Gastrocnemius medialis (tissue), 4 donors: ENCODE measurements around the gene CRTC3. TPM values are rescaled to one million over a fixed set of nuclear protein-coding genes. Genes with fewer than 3 reads are reported as not detected.
"Not testable (repeated sequence)": the region's sequence is repeated elsewhere in the genome, so short reads cannot be mapped to it uniquely, and the experiment has no call there.

ENCODE experiments used
- ATAC-seq, 2 donors: fragments of 150-250 bp; one replicate each; pipeline ENCODE4 v1.9.1; 2016
- DNase-seq, 2 donors: peaks; one replicate each; pipeline ENCODE4 v3.0.0-alpha.2; 2019
- H3K27ac ChIP-seq, 4 donors: fragments of 200-600 bp; sonication (generic); 1 replicate in 1 of 4; 2 replicates in 3 of 4; pipeline ENCODE4 v1.5.1; 2016 to 2018; ENCODE audit warnings: mild to moderate bottlenecking in 2 of 4, moderate library complexity in 1 of 4
- H3K27me3 ChIP-seq, 3 donors: fragments of 200-600 bp; sonication (generic) in 2 of 3; 1 replicate in 1 of 3; 2 replicates in 2 of 3; pipeline versions ENCODE4 v1.5.1 to v1.6.0; 2016 to 2019; ENCODE audit warnings: mild to moderate bottlenecking in 1 of 3, moderate library complexity in 1 of 3
- H3K36me3 ChIP-seq, 2 donors: fragments of 200-600 bp; sonication (generic) in 1 of 2; one replicate each; pipeline ENCODE4 v1.5.1; 2017 to 2018
- H3K4me1 ChIP-seq, 2 donors: fragments of 200-600 bp; sonication (generic) in 1 of 2; one replicate each; pipeline ENCODE4 v1.5.1; 2016 to 2017; ENCODE audit warnings: mild to moderate bottlenecking in 2 of 2
- H3K4me3 ChIP-seq, 4 donors: fragments of 200-600 bp; sonication (generic) in 3 of 4; 1 replicate in 1 of 4; 2 replicates in 3 of 4; pipeline ENCODE4 v1.5.1; 2016 to 2019; ENCODE audit warnings: mild to moderate bottlenecking in 2 of 4
- H3K9me3 ChIP-seq, 3 donors: fragments of 200-600 bp; sonication (generic) in 2 of 3; 1 replicate in 1 of 3; 2 replicates in 2 of 3; pipeline ENCODE4 v1.5.1; 2016 to 2019
- POLR2A ChIP-seq, 2 donors: fragments of 450-650 bp; IDR thresholded peaks; one replicate each; pipeline ENCODE4 v1.6.1; 2017; ENCODE audit warnings: antibody characterized with exemption in 2 of 2, mild to moderate bottlenecking in 2 of 2, moderate library complexity in 2 of 2
- in situ Hi-C, 4 donors: fragments of 200-750 bp; cut with MboI; loops; one replicate each; pipeline versions ENCODE4 v1.15.0 to v1.8.0; 2017; ENCODE audit warnings: low sequenced_read_pairs in 4 of 4
- intact Hi-C: fragments of 100-400 bp; cut with DNase I; formaldehyde crosslinking; loops from one replicate; pipeline ENCODE4 v1.15.1; 2023; ENCODE audit warnings: low total_unique reads
- total RNA-seq, 4 donors: library from RNA; depleted of rRNA; stranded (reverse); fragments of >200 nt; gene quantifications; one replicate each; pipeline versions ENCODE4 v1.1.0 to v1.2.3, GENCODE V29; 2016
- TF ChIP-seq, protein P1 (sequence below), 5 experiments: fragments of 450-650 bp in 3 of 5; fragments of 200-600 bp in 2 of 5; sonication (generic) in 2 of 5; IDR thresholded peaks in 4 of 5; conservative IDR thresholded peaks in 1 of 5; 1 replicate in 4 of 5; 2 replicates in 1 of 5; pipeline ENCODE4 v1.5.1; 2016 to 2019; ENCODE audit warnings: antibody characterized with exemption in 5 of 5, mild to moderate bottlenecking in 3 of 5, moderate library complexity in 3 of 5

CRTC3 gene
- total RNA-seq, 4 donors from 2014 or later = 20.7 to 41.4 (median 30.5) TPM

DNA sequence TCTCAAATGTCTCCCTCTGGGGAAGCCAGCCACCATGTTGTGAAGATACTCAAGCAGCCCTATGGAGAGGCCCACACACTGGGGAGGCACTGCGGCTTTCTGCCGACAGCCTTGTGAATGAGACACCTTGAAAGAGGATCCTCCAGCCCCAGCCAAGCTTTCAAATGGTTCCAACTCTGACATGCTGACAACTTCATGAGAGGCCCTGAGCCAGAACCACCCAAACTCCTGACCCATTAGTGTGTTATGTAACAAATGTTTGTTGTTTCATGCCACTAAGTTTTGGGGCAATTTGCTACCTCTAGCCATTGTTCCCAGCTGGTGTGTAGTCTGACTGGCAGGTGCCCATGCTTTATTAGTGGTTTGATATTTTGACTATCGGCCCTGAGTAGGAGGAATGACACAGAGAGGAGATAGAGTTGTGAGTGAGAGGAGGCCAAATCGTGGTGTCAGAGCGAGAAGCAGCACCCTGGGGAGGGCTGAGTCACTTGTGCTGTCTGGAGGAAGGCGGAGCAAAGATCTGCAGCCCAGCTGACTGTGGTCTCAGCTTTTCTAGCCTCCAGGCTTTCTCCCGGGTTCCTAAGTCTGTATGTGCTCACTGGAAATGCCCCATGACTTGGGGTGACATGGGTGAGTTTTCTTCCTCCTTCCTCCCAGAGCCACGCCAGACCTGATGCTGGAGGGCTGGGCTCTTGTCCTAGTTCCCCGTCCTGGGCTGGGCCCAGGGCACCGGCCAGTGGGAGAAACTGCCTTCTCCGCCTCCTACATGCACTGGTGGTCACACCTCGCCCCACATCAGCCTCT is 130.7 kb downstream of the CRTC3 start:
- TF ChIP-seq, protein P1, sequence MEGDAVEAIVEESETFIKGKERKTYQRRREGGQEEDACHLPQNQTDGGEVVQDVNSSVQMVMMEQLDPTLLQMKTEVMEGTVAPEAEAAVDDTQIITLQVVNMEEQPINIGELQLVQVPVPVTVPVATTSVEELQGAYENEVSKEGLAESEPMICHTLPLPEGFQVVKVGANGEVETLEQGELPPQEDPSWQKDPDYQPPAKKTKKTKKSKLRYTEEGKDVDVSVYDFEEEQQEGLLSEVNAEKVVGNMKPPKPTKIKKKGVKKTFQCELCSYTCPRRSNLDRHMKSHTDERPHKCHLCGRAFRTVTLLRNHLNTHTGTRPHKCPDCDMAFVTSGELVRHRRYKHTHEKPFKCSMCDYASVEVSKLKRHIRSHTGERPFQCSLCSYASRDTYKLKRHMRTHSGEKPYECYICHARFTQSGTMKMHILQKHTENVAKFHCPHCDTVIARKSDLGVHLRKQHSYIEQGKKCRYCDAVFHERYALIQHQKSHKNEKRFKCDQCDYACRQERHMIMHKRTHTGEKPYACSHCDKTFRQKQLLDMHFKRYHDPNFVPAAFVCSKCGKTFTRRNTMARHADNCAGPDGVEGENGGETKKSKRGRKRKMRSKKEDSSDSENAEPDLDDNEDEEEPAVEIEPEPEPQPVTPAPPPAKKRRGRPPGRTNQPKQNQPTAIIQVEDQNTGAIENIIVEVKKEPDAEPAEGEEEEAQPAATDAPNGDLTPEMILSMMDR (IDR thresholded peaks at IDR 0.05 in 4 of 5, conservative IDR thresholded peaks at IDR 0.05 in 1 of 5) = no peak
- TF ChIP-seq POLR2A (IDR thresholded peaks at IDR 0.05) = peak; percentile 46 to 75
- ATAC-seq = peak; percentile 84 to 85
- H3K4me3 ChIP-seq = peak overlapping the region; percentile 31 to 58 (median 55)
- peaks cover 34 to 51% of the 10 kb centered on the region in 2 donors for H3K4me1 ChIP-seq
- in situ Hi-C loops = no loop called here
- intact Hi-C loops = loop anchor here (2.0 to 5.0 kb wide), 2 partner anchors 56 to 212 kb away; partner anchors contain the start of gene BLM
- peak overlapping the region; percentile 92 to 100 (median 98) for H3K27ac ChIP-seq
- no peaks in the 10 kb centered on the region for H3K27me3 ChIP-seq
- H3K36me3 ChIP-seq = no peaks in the 10 kb centered on the region
- DNase-seq = peak; percentile 89 to 91
- H3K9me3 ChIP-seq = no peaks in the 10 kb centered on the region

DNA sequence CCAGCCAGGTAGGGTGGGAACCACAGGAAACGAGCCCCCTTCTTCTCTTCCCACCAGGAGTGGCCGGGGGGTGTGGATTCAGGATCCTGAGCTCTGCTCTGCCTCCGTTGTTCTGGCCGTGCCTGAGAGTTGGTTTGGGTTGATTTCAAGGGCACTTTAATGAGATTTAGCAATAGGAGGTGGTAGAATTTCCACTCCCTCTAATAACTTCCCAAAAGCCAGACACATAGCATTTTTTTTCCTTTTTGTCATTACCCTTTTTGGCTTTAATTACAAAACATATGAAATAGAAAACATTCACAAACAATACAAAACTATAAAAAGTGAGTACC is 131.2 kb downstream of the CRTC3 start:
- peak in 1 of 2 donors; percentile 8 for TF ChIP-seq POLR2A (IDR thresholded peaks at IDR 0.05)
- H3K9me3 ChIP-seq, in situ Hi-C loops, H3K36me3 ChIP-seq, DNase-seq, H3K27me3 ChIP-seq: not testable (repeated sequence)
- Histone ChIP-seq H3K4me3 (peak overlapping the region; percentile 31 to 58 (median 55)), H3K4me1 (peaks cover 36 to 53% of the 10 kb centered on the region in 2 donors), H3K27ac (peak overlapping the region; percentile 92 to 100 (median 98))
- intact Hi-C loops = loop anchor here (2.0 to 5.0 kb wide), 2 partner anchors 56 to 211 kb away; partner anchors contain the start of gene BLM
- ATAC-seq = peak; percentile 24 to 28

DNA sequence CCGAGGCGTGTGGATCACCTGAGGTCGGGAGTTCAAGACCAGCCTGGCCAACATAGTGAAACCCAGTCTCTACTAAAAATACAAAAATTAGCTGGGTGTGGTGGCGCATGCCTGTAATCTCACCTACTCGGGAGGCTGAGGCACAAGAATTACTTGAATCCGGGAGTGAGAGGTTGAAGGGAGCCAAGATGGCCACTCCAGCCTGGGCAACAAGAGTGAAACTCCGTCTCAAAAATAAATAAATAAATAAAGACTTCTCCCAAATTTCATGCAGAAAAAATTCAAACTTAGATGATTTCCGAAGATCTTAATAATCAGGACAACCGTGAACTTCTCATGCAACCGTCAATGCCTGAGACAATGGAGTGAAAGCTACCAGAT is 134.3 kb downstream of the CRTC3 start:
- H3K27me3 ChIP-seq, DNase-seq, ATAC-seq, H3K4me3 ChIP-seq, H3K9me3 ChIP-seq, H3K36me3 ChIP-seq, in situ Hi-C loops: not testable (repeated sequence)
- intact Hi-C loops = loop anchor here (5.0 kb wide), 1 partner anchor 208 kb away; no protein-coding TSS in a partner anchor
- Histone ChIP-seq H3K4me1 (peaks cover 26 to 36% of the 10 kb centered on the region in 2 donors), H3K27ac (peak overlapping the region in 1 of 4 donors; percentile 86)

DNA sequence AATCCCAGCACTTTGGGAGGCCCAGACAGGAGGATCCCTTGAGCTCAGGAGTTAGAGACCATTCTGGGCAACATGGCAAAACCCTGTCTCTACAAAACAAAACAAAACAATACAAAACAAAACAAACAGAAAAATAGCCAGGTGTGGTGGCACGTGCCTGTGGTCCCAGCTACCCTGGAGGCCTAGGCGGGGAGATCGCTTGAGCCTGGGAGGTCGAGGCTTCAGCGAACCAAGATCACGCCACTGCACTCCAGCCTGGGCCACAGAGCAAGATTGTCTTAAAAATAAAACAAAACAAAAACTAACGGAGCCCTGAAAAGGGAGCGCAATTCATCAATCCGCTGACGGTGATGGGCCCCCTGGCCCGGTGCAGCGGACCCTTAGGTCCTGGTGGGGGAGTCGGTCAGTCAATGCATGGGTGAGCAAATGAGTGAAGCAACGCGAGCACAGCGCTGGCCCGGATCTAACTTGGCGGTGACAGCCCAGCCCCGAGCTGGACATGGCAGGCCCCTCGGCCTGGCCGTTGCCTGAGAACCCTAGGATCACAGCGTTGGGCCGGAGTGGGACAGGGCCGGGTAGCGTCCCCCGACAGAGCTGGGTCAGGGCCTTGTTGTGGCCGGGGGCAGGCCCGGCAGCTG is 135.0 kb downstream of the CRTC3 start:
- DNase-seq = peak in 1 of 2 donors; percentile 47

DNA sequence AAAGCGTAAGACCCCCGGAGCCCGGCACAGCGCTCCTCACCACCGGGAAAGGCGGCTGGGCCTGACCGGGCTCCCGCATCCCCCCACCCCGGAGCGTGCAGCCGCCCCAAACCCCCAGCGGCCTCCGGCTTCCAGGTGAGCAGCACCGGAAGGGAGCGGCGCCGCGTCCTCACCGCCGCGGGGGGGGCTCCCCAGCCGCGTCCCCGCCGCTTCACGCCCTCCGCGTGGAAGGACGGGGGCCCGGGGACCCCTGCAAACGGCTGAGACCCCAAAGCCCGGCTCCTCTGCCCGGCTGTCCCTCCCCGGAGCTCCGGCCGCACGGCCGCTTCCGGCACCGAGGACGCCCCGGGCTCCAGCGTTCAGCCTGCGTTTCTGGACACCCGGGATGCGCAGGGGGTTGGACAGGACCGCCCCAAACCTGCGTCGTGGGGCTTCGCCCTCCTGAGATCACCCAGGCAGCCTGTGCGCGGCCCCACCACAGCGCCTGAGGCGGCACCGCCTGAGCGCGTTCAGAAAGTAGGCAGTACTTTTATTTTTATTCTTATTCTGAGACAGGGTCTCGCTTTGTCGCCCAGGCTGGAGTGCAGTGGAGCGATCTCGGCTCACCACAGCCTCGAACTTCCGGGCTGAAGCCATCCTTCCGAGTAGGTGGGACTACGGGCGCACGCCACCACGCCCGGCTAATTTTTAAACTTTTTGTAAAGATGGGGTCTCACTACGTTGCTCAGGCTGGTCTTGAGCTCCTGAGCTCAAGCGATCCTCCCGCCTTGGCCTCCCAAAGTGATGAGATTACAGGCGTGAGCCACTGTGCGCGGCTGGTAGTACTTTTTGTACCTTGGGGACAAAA is 135.8 kb downstream of the CRTC3 start:
- ATAC-seq (peak; percentile 9 to 34), DNase-seq (peak in 1 of 2 donors; percentile 45)
- H3K4me3 ChIP-seq = peak overlapping the region; percentile 68 to 94 (median 70)
- intact Hi-C loops (no loop called here), in situ Hi-C loops (no loop called here)
- TF ChIP-seq POLR2A (IDR thresholded peaks at IDR 0.05) = peak; percentile 27 to 59
- TF ChIP-seq, protein P1 (IDR thresholded peaks at IDR 0.05 in 4 of 5, conservative IDR thresholded peaks at IDR 0.05 in 1 of 5) = no peak
- no peaks in the 10 kb centered on the region for H3K27me3 ChIP-seq
- peaks cover 16 to 22% of the 10 kb centered on the region in 2 donors for H3K4me1 ChIP-seq
- no peaks in the 10 kb centered on the region for H3K9me3 ChIP-seq
- H3K27ac ChIP-seq = peak overlapping the region; percentile 81 to 87 (median 84)
- no peaks in the 10 kb centered on the region for H3K36me3 ChIP-seq

More for the DNA sequence above, 135.0 kb downstream of the CRTC3 start:
- TF ChIP-seq, protein P1 (IDR thresholded peaks at IDR 0.05 in 4 of 5, conservative IDR thresholded peaks at IDR 0.05 in 1 of 5) = no peak
- no peak for TF ChIP-seq POLR2A (IDR thresholded peaks at IDR 0.05)
- intact Hi-C loops (loop anchor here (5.0 kb wide), 1 partner anchor 208 kb away; no protein-coding TSS in a partner anchor), in situ Hi-C loops (no loop called here)
- H3K27me3 ChIP-seq = no peaks in the 10 kb centered on the region
- peak overlapping the region; percentile 68 to 94 (median 70) for H3K4me3 ChIP-seq
- no peaks in the 10 kb centered on the region for H3K9me3 ChIP-seq
- peaks cover 23 to 29% of the 10 kb centered on the region in 2 donors for H3K4me1 ChIP-seq
- H3K27ac ChIP-seq = peak overlapping the region; percentile 81 to 87 (median 84)
- H3K36me3 ChIP-seq = no peaks in the 10 kb centered on the region
- ATAC-seq = peak; percentile 19 to 23
